HuH-7 (cell line): ENCODE measurements around the gene FKBP15.
"Not testable (repeated sequence)": the region's sequence is repeated elsewhere in the genome, so short reads cannot be mapped to it uniquely, and the experiment has no call there.

Experiments
- DNase-seq: peaks from one replicate; pipeline ENCODE4 v3.0.0; 2011; ENCODE audit warnings: low spot score

Gene FKBP15

GRCh38 chr9:113221003-113221799 lies at the start of gene FKBP15, which contains the start of gene SLC31A1:
Gene FKBP15 (minus strand): TSS chr9:113221277. CDS start chr9:113221243, 34 bp downstream.
Gene SLC31A1 (plus strand): TSS chr9:113221544. CDS start chr9:113256149, 34,605 bp downstream.
- peak; percentile 92 for DNase-seq

GRCh38 chr9:113269871-113270270 lies 48.8 kb upstream of the FKBP15 start:
- DNase-seq, result no peak

- no peak for DNase-seq
These were observed 48.3 kb upstream of the FKBP15 start for GRCh38 chr9:113269355-113269754.

DNA sequence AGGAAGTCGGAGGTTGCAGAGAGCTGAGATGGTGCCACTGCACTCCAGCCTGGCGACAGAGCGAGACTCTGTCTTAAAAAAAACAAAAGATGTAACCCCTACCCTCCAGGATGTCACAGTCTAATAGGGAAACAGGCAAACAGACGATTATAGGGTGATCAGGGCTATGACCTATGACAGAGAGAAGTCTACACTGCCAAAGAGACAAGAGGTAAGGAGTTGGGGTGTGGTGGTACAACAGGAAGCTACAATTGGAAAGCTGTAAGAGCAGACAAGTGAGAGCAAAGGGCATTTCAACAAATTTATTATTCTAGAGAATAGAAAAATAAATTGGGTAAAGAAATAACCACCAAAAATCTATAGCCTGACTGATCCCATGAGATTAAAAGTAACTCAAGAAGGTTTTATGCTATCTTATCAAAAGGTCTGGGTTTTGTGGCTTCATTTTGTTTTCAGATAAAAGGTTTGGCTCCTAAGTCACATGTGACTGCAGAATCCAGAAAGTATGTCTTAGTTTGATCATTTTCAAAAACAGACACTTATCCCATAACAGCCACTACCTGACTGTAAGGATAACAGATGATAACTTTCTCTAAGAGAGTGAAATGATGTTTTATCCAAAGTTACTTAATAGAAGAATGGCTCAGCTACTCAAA lies 47.0 kb upstream of the FKBP15 start:
- DNase-seq, result no peak

DNA sequence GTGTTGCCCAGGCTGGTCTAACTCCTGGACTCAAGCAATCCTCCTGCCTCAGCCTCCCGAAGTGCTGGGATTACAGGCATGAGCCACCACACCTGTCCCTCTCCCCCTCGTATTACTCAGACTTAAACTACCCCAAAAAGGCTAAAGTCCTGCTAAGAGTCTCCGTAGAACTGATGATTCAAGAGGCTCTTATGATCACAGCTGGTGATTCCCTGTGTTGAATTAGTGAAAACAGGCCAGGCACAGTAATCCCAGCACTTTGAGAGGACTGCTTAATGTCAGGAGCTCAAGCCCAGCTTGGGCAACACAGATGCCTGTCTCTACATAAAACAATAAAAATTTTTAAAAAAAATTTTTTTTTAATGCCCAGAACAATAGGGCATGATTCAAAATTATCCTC lies 45.1 kb upstream of the FKBP15 start:
- DNase-seq, result no peak

DNA sequence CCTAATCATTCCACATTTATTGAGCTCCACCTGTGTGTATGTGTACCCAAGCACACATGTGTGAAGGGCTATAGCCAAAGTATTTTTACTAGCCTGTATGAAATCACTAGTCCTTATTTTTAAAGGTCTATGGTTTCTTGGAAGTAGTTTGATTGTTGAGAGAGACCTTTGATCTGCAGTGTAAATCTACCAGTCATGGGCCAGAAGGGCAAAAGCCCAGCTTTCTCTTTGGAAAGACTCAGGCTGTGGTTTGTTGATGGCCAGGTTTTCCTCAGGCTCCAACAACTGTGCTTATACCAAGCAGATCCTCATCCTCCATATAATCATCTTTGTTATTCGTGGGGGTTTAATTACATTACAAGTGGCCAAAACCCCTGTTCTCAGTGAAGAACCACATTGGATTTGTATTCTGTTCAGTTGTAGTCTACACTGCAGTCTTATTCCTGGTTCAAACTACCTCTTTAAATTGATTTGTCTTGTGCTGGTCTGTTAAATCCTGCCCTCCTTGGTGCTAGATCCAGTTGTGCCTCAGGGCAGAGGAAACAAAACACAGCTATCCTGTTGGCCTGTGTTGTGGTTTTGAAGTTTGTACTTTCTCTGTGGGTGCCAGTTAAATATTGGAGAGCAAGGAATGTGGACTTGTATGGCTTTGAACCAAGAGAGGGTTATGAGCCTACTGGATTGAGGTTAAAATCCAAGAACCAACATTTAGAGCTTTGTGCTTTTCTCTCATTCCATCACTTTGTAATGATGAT lies 41.0 kb upstream of the FKBP15 start:
- DNase-seq, result no peak

DNA sequence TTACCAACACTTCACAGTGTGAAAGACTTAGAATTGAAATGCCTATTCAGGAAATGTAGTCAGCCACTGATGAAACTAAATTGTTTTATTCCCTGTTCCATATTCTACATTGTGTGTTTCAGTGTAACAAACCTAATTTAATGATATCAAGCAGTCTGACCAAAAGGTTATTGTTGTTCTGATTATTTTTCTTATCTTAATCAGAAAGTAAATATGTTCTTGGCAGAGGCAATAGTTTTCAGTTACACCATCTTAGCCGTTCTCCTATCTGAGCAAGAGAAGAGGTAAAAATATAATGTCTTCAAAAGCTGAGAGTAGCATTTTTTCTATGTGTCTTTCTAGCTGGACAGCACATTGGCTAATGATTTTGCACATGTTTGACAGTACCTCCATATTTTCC lies 37.2 kb upstream of the FKBP15 start:
- no peak for DNase-seq

- no peak for DNase-seq
These were observed 36.8 kb upstream of the FKBP15 start for GRCh38 chr9:113257863-113258262.

DNA sequence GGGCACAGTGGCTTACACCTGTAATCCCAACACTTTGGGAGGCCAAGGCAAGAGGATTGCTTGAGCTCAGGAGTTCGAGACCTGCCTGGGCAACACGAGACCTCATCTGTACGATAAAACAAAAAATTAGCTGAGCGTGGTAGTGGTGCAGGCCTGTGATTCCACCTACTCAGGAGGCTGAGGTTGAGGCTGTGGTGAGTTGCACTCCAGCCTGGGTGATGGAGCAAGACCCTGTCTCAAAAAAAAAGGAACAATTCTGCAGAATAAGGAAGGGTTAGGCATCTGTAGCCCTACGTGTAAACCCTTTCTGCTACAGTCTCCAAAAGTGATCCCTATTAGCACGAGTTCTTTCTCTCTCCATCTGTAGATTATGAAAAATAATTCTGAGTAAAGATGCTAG lies 34.4 kb upstream of the FKBP15 start:
- DNase-seq, result no peak

- DNase-seq, result no peak
These were observed 33.9 kb upstream of the FKBP15 start for GRCh38 chr9:113254991-113255390.

DNA sequence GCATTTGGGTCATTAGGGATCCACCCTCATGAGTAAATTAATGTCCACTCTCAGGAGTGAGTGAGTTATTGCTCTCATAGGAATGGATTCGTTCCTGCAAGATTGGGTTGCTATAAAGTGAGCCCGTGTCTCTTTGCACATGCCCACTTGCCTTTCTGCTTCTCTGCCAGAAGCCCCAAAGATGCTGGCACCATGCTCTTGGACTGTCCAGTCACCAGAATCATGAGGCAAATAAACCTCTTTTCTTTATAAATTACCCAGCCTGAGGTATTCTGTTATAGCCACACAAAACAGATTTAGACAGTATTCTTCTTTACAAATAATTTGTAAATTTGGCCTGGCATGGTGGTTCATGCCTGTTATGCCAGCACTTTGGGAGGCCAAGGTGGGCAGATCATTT lies 29.7 kb upstream of the FKBP15 start:
- DNase-seq, result no peak

GRCh38 chr9:113249661-113250060 lies 28.6 kb upstream of the FKBP15 start:
- DNase-seq, result not testable (repeated sequence)

- DNase-seq, result no peak
These were observed 26.6 kb upstream of the FKBP15 start for GRCh38 chr9:113247640-113248039.

DNA sequence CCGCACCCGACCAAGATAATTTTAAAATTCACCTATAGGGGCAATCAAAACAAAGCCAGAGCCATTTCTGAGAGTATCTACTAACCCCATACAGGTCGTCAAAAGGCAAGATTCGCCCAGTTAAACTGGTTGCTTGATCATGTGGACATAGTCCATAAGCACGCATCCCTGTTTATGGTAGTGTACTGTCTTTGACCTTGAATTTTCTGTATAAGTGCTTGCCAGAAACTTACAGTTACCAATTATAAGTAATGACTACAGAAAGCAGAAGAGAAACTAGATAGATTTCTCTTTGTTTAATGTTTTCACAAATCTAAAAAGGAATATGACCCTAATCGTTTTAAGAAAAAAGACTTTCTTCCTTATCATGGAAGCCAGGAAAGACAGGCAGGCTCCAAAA lies 25.9 kb upstream of the FKBP15 start:
- no peak for DNase-seq

DNA sequence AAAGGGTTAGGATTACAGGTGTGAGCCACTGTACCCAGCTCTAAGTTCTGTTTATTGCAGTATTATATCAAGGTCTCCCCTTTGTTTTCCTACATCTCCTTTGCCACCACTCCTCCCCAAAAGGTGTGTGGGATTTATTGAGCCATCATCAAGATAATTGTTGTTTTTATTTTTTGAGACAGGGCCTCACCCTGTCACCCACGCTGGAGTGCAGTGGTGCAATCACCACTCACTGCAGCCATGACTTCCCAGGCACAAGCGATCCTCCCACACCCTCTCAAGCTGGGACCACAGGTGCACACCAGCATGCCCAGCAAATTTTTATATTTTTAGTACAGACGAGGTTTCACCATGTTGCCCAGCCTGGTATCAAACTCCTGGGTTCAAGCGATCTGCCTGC lies 24.8 kb upstream of the FKBP15 start:
- no peak for DNase-seq

- DNase-seq, result no peak
These were observed 23.5 kb upstream of the FKBP15 start for GRCh38 chr9:113244556-113244955.

DNA sequence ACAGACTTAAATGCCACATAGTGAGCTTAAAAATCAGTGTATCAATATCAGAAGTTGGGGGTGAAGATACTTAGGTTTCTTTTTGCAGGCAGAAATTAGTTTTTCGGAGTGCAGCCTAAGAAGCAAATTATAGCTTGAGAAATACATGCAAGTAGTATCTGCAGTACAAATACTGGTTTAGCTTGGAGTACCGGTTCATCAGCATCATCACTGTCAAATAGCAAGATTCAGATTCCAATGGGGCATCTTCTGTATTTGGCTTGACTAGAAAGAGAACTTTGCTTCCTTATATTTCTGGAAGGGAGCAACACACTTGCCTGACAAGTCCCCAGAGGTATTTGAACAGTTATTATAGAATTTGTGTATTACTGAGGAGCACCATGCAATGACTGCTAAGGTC lies 20.1 kb upstream of the FKBP15 start:
- no peak for DNase-seq

DNA sequence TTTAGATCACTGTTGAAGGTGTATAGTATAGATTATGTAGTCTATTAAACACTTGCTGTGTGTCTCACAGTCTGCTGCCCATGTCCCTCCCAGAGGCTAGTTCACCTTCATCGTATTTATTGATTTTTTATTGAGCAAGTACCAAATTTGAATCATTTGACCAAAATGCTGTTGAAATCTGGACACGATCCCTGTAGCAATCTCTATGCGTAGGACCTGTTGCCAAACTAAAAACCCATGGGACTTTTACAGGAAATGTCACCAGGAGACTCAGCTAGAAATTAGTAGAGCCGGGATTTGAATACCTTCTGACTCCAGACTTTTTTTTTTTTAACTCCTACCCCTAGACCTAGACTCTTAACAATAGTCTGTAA lies 17.8 kb upstream of the FKBP15 start:
- DNase-seq, result no peak

DNA sequence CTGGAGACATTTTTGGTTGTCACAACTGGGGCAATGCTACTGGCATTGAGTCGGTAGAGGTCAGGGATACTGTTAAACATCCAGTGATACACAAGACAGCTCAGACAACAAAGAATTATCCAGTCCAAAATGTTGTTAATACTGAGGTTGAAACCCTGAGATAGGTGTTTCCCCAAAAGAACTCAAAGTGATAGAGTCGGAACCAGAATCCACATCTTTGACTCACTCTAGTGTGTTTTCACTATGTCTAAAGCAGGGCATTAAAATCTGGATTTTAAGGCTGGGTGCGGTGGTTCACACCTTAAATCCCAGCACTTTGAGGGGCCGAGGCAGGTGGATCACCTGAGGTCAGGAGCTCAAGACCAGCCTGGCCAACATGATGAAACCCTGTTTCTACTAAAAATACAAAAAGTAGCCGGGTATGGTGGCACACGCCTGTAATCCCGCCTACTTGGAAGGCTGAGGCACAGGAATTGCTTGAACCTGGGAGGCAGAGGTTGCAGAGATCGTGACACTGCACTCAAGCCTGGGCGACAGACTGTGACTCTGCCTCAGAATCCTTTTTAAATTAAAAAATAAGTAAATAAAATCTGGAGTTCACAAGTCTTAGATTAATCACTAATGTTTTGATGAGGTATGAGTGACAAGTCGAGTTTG lies 17.3 kb upstream of the FKBP15 start:
- DNase-seq, result no peak

DNA sequence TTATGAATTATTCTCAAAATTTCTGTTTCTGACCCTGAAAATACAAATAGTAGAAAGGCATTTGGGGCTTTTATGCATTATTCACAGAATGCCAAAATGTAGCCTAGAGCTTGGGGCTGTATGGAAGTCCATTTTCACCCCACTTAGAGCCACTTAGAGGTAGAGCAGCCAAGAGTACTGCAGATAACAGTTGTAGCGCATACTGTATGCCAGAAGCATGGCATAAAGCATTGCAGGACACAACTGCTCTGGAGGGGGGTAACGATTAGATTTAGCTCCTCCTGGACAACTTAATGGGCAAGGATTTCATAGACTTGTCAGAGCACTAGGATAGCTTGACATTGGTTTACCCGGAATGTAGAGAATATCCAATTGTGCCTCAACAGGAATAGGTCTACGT lies 15.9 kb upstream of the FKBP15 start:
- no peak for DNase-seq

GRCh38 chr9:113235701-113236255 lies 14.7 kb upstream of the FKBP15 start:
- DNase-seq, result not testable (repeated sequence)

GRCh38 chr9:113231701-113232100 lies 10.6 kb upstream of the FKBP15 start:
- no peak for DNase-seq
